ENCODE measurements around the gene GPR89A. TPM values are rescaled to one million over a fixed set of nuclear protein-coding genes. Genes with fewer than 3 reads are reported as not detected.
"Not testable (repeated sequence)": the region's sequence is repeated elsewhere in the genome, so short reads cannot be mapped to it uniquely, and the experiment has no call there.

Gene GPR89A
- total RNA-seq, 1 donor from 2014 or later, result 31.4 TPM

GRCh38 chr1:145717833-145718232, 110.0 kb downstream of the GPR89A start:
- Mint-ChIP-seq H3K36me3 (ENCODE audit: unreplicated experiment) (no peaks in the 10 kb centered on the region), H3K9me3 (ENCODE audit: unreplicated experiment) (peaks cover 7% of the 10 kb centered on the region), H3K27me3 (ENCODE audit: unreplicated experiment) (peaks cover 10% of the 10 kb centered on the region), H3K4me1 (ENCODE audit: low read depth, unreplicated experiment) (peaks cover 18% of the 10 kb centered on the region), H3K4me3 (ENCODE audit: unreplicated experiment) (no peak overlapping the region), H3K27ac (ENCODE audit: unreplicated experiment) (no peak overlapping the region)
- DNase-seq, result no peak
- no peak for TF ChIP-seq CTCF (IDR thresholded peaks at IDR 0.05; ENCODE audit: partially characterized antibody, unreplicated experiment)

GRCh38 chr1:145718465-145718864, 110.7 kb downstream of the GPR89A start:
- H3K4me1 Mint-ChIP-seq (ENCODE audit: low read depth, unreplicated experiment), result peaks cover 18% of the 10 kb centered on the region
- peaks cover 10% of the 10 kb centered on the region for H3K27me3 Mint-ChIP-seq (ENCODE audit: unreplicated experiment)
- not testable (repeated sequence) for H3K27ac Mint-ChIP-seq (ENCODE audit: unreplicated experiment); H3K9me3 Mint-ChIP-seq (ENCODE audit: unreplicated experiment); H3K4me3 Mint-ChIP-seq (ENCODE audit: unreplicated experiment); H3K36me3 Mint-ChIP-seq (ENCODE audit: unreplicated experiment); DNase-seq

- Mint-ChIP-seq H3K36me3 (ENCODE audit: unreplicated experiment) (no peaks in the 10 kb centered on the region), H3K4me3 (ENCODE audit: unreplicated experiment) (no peak within 1 kb of the TSS), H3K4me1 (ENCODE audit: low read depth, unreplicated experiment) (peaks cover 18% of the 10 kb centered on the region), H3K9me3 (ENCODE audit: unreplicated experiment) (peaks cover 7% of the 10 kb centered on the region), H3K27ac (ENCODE audit: unreplicated experiment) (no peak within 1 kb of the TSS), H3K27me3 (ENCODE audit: unreplicated experiment) (peaks cover 10% of the 10 kb centered on the region)
- no peak for TF ChIP-seq CTCF (IDR thresholded peaks at IDR 0.05; ENCODE audit: partially characterized antibody, unreplicated experiment)
- no peak for DNase-seq
Measured at GRCh38 chr1:145719230-145720079, 111.7 kb downstream of the GPR89A start, which contains the start of gene CD160. Gene CD160, plus strand, starts transcription at chr1:145719499. Its CDS starts 8,829 bp downstream, at chr1:145728328.

Other genes with a start within 250 kb of the GPR89A start
- gene NBPF20, start 182.4 kb upstream of the GPR89A start, total RNA-seq (ENCODE audit: unreplicated experiment), result 1.2 TPM
- gene PDZK1, start 99.4 kb downstream of the GPR89A start, total RNA-seq (ENCODE audit: unreplicated experiment), result 1.7 TPM
- gene CD160, start 111.5 kb downstream of the GPR89A start, total RNA-seq (ENCODE audit: unreplicated experiment), result not detected
- gene RNF115, start 216.1 kb downstream of the GPR89A start, total RNA-seq (ENCODE audit: unreplicated experiment), result 20.5 TPM
- 43.4 TPM for gene POLR3C, start 216.2 kb downstream of the GPR89A start, total RNA-seq (ENCODE audit: unreplicated experiment)
- 2.4 TPM for gene NUDT17, start 237.6 kb downstream of the GPR89A start, total RNA-seq (ENCODE audit: unreplicated experiment)